ENCODE results near the gene DLGAP1.

DLGAP1 gene

GRCh38 chr18:4237664-4238041, 217.5 kb downstream of the DLGAP1 start:
- peaks cover 2% of the 10 kb centered on the region for H3K27me3 ChIP-seq (ENCODE audit: insufficient read depth, low read length, poor library complexity)
- no CpG with 5 or more reads among the region's 2 CpGs for WGBS (ENCODE audit: extremely low coverage, insufficient coverage, low lambda C conversion rate)
- H3K36me3 ChIP-seq (ENCODE audit: control insufficient read depth, insufficient read depth, low read length), result no peaks in the 10 kb centered on the region
- no peak overlapping the region for H3K56ac ChIP-seq (ENCODE audit: low read length)
- H3K79me1 ChIP-seq (ENCODE audit: low read length), result no peaks in the 10 kb centered on the region
- H4K8ac ChIP-seq (ENCODE audit: low read depth, low read length), result no peak overlapping the region
- no peak overlapping the region for H3K4me3 ChIP-seq (ENCODE audit: low read length)
- DNase-seq, result no peak
- H4K5ac ChIP-seq (ENCODE audit: low read length), result no peak overlapping the region
- no peak overlapping the region for H2AK5ac ChIP-seq (ENCODE audit: low read length)
- H3K23ac ChIP-seq (ENCODE audit: low read length), result no peak overlapping the region
- H3K4me2 ChIP-seq (ENCODE audit: low read length), result no peak overlapping the region
- no peak overlapping the region for H3K9ac ChIP-seq (ENCODE audit: low read length)
- H2BK5ac ChIP-seq (ENCODE audit: low read length), result no peak overlapping the region
- H2BK120ac ChIP-seq (ENCODE audit: low read depth, low read length), result no peak overlapping the region
- H3K4ac ChIP-seq (ENCODE audit: low read depth, low read length), result no peak overlapping the region
- no peak overlapping the region for H3K27ac ChIP-seq (ENCODE audit: low read depth, low read length)
- H3K79me2 ChIP-seq (ENCODE audit: control insufficient read depth, insufficient read depth, low read length), result no peaks in the 10 kb centered on the region
- H3K18ac ChIP-seq (ENCODE audit: low read length), result no peak overlapping the region
- H3K4me1 ChIP-seq (ENCODE audit: control insufficient read depth, low read depth, low read length), result peaks cover 4% of the 10 kb centered on the region
- H2BK15ac ChIP-seq (replicated peaks; ENCODE audit: low read depth), result no peak overlapping the region

- no peak overlapping the region for H2BK120ac ChIP-seq (ENCODE audit: low read depth, low read length)
- no peak overlapping the region for H2BK15ac ChIP-seq (replicated peaks; ENCODE audit: low read depth)
- H3K36me3 ChIP-seq (ENCODE audit: control insufficient read depth, insufficient read depth, low read length), result no peaks in the 10 kb centered on the region
- H3K79me2 ChIP-seq (ENCODE audit: control insufficient read depth, insufficient read depth, low read length), result no peaks in the 10 kb centered on the region
- no peak overlapping the region for H3K18ac ChIP-seq (ENCODE audit: low read length)
- no peak overlapping the region for H3K9ac ChIP-seq (ENCODE audit: low read length)
- H3K27me3 ChIP-seq (ENCODE audit: insufficient read depth, low read length, poor library complexity), result peaks cover 2% of the 10 kb centered on the region
- no peak overlapping the region for H3K56ac ChIP-seq (ENCODE audit: low read length)
- H3K79me1 ChIP-seq (ENCODE audit: low read length), result no peaks in the 10 kb centered on the region
- no peak overlapping the region for H4K5ac ChIP-seq (ENCODE audit: low read length)
- H4K8ac ChIP-seq (ENCODE audit: low read depth, low read length), result no peak overlapping the region
- no peak overlapping the region for H3K23ac ChIP-seq (ENCODE audit: low read length)
- no peak for DNase-seq
- H3K4me2 ChIP-seq (ENCODE audit: low read length), result no peak overlapping the region
- H2AK5ac ChIP-seq (ENCODE audit: low read length), result no peak overlapping the region
- WGBS (ENCODE audit: extremely low coverage, insufficient coverage, low lambda C conversion rate), result no CpG with 5 or more reads among the region's 11 CpGs
- no peak overlapping the region for H3K4ac ChIP-seq (ENCODE audit: low read depth, low read length)
- H3K4me1 ChIP-seq (ENCODE audit: control insufficient read depth, low read depth, low read length), result peaks cover 4% of the 10 kb centered on the region
- H3K4me3 ChIP-seq (ENCODE audit: low read length), result no peak overlapping the region
- no peak overlapping the region for H3K27ac ChIP-seq (ENCODE audit: low read depth, low read length)
- H2BK5ac ChIP-seq (ENCODE audit: low read length), result no peak overlapping the region
These were observed 218.0 kb downstream of the DLGAP1 start for GRCh38 chr18:4236940-4237663.

GRCh38 chr18:4233468-4233867, 221.6 kb downstream of the DLGAP1 start:
- H2AK5ac ChIP-seq (ENCODE audit: low read length), result no peak overlapping the region
- H3K4me3 ChIP-seq (ENCODE audit: low read length), result no peak overlapping the region
- no peak overlapping the region for H2BK15ac ChIP-seq (replicated peaks; ENCODE audit: low read depth)
- H3K27me3 ChIP-seq (ENCODE audit: insufficient read depth, low read length, poor library complexity), result no peaks in the 10 kb centered on the region
- H4K5ac ChIP-seq (ENCODE audit: low read length), result no peak overlapping the region
- no peak overlapping the region for H3K4me2 ChIP-seq (ENCODE audit: low read length)
- WGBS (ENCODE audit: extremely low coverage, insufficient coverage, low lambda C conversion rate), result no CpG with 5 or more reads among the region's 3 CpGs
- H3K27ac ChIP-seq (ENCODE audit: low read depth, low read length), result no peak overlapping the region
- no peak overlapping the region for H4K8ac ChIP-seq (ENCODE audit: low read depth, low read length)
- peak; percentile 30 for DNase-seq
- H3K79me2 ChIP-seq (ENCODE audit: control insufficient read depth, insufficient read depth, low read length), result no peaks in the 10 kb centered on the region
- no peaks in the 10 kb centered on the region for H3K79me1 ChIP-seq (ENCODE audit: low read length)
- H2BK5ac ChIP-seq (ENCODE audit: low read length), result no peak overlapping the region
- no peak overlapping the region for H3K18ac ChIP-seq (ENCODE audit: low read length)
- no peak overlapping the region for H2BK120ac ChIP-seq (ENCODE audit: low read depth, low read length)
- H3K23ac ChIP-seq (ENCODE audit: low read length), result no peak overlapping the region
- no peaks in the 10 kb centered on the region for H3K36me3 ChIP-seq (ENCODE audit: control insufficient read depth, insufficient read depth, low read length)
- no peak overlapping the region for H3K4ac ChIP-seq (ENCODE audit: low read depth, low read length)
- H3K56ac ChIP-seq (ENCODE audit: low read length), result no peak overlapping the region
- peaks cover 4% of the 10 kb centered on the region for H3K4me1 ChIP-seq (ENCODE audit: control insufficient read depth, low read depth, low read length)
- H3K9ac ChIP-seq (ENCODE audit: low read length), result no peak overlapping the region

GRCh38 chr18:4232656-4233055, 222.5 kb downstream of the DLGAP1 start:
- H3K56ac ChIP-seq (ENCODE audit: low read length), result no peak overlapping the region
- WGBS (ENCODE audit: extremely low coverage, insufficient coverage, low lambda C conversion rate), result no CpG with 5 or more reads among the region's 2 CpGs
- no peaks in the 10 kb centered on the region for H3K79me2 ChIP-seq (ENCODE audit: control insufficient read depth, insufficient read depth, low read length)
- H3K4ac ChIP-seq (ENCODE audit: low read depth, low read length), result no peak overlapping the region
- no peak overlapping the region for H3K9ac ChIP-seq (ENCODE audit: low read length)
- no peak overlapping the region for H3K23ac ChIP-seq (ENCODE audit: low read length)
- DNase-seq, result peak; percentile 25
- H3K18ac ChIP-seq (ENCODE audit: low read length), result no peak overlapping the region
- no peaks in the 10 kb centered on the region for H3K79me1 ChIP-seq (ENCODE audit: low read length)
- H4K8ac ChIP-seq (ENCODE audit: low read depth, low read length), result no peak overlapping the region
- no peaks in the 10 kb centered on the region for H3K36me3 ChIP-seq (ENCODE audit: control insufficient read depth, insufficient read depth, low read length)
- peaks cover 4% of the 10 kb centered on the region for H3K4me1 ChIP-seq (ENCODE audit: control insufficient read depth, low read depth, low read length)
- no peak overlapping the region for H3K4me2 ChIP-seq (ENCODE audit: low read length)
- no peak overlapping the region for H3K4me3 ChIP-seq (ENCODE audit: low read length)
- no peak overlapping the region for H2BK5ac ChIP-seq (ENCODE audit: low read length)
- H2AK5ac ChIP-seq (ENCODE audit: low read length), result no peak overlapping the region
- H4K5ac ChIP-seq (ENCODE audit: low read length), result no peak overlapping the region
- H2BK15ac ChIP-seq (replicated peaks; ENCODE audit: low read depth), result no peak overlapping the region
- H3K27me3 ChIP-seq (ENCODE audit: insufficient read depth, low read length, poor library complexity), result no peaks in the 10 kb centered on the region
- H2BK120ac ChIP-seq (ENCODE audit: low read depth, low read length), result no peak overlapping the region
- no peak overlapping the region for H3K27ac ChIP-seq (ENCODE audit: low read depth, low read length)

GRCh38 chr18:4231260-4231659, 223.8 kb downstream of the DLGAP1 start:
- Histone ChIP-seq H3K4ac (ENCODE audit: low read depth, low read length) (no peak overlapping the region), H3K27ac (ENCODE audit: low read depth, low read length) (no peak overlapping the region), H4K5ac (ENCODE audit: low read length) (no peak overlapping the region), H3K9ac (ENCODE audit: low read length) (no peak overlapping the region), H4K8ac (ENCODE audit: low read depth, low read length) (no peak overlapping the region), H2BK120ac (ENCODE audit: low read depth, low read length) (no peak overlapping the region), H3K27me3 (ENCODE audit: insufficient read depth, low read length, poor library complexity) (no peaks in the 10 kb centered on the region), H3K79me1 (ENCODE audit: low read length) (no peaks in the 10 kb centered on the region), H3K79me2 (ENCODE audit: control insufficient read depth, insufficient read depth, low read length) (no peaks in the 10 kb centered on the region), H3K23ac (ENCODE audit: low read length) (no peak overlapping the region), H3K36me3 (ENCODE audit: control insufficient read depth, insufficient read depth, low read length) (no peaks in the 10 kb centered on the region), H3K18ac (ENCODE audit: low read length) (no peak overlapping the region), H3K4me2 (ENCODE audit: low read length) (no peak overlapping the region), H3K4me1 (ENCODE audit: control insufficient read depth, low read depth, low read length) (peaks cover 4% of the 10 kb centered on the region), H3K56ac (ENCODE audit: low read length) (no peak overlapping the region), H2BK15ac (replicated peaks; ENCODE audit: low read depth) (no peak overlapping the region), H2BK5ac (ENCODE audit: low read length) (no peak overlapping the region), H3K4me3 (ENCODE audit: low read length) (no peak overlapping the region), H2AK5ac (ENCODE audit: low read length) (no peak overlapping the region)
- DNase-seq, result peak; percentile 36
